ENCODE data around the gene NUDT8.
"Not testable (repeated sequence)": the region's sequence is repeated elsewhere in the genome, so short reads cannot be mapped to it uniquely, and the experiment has no call there.

NUDT8 gene

DNA sequence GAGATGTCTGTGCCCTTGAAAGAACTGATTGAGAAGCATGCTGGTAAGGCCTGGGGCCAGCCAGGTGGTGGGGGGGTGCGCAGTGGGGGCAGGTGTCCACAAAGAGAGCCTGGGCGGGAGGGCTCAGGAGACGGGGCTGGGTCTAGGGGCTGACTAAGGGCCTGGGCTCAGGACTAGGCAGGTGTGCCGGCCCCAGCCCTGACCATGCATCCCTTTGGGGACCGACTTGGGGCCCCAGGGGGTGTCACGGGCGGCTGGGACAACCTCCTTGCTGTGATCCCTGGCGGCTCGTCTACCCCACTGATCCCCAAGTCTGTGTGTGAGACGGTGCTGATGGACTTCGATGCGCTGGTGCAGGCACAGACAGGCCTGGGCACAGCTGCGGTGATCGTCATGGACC, 18.6 kb downstream of the NUDT8 start:
- no peak for DNase-seq

DNA sequence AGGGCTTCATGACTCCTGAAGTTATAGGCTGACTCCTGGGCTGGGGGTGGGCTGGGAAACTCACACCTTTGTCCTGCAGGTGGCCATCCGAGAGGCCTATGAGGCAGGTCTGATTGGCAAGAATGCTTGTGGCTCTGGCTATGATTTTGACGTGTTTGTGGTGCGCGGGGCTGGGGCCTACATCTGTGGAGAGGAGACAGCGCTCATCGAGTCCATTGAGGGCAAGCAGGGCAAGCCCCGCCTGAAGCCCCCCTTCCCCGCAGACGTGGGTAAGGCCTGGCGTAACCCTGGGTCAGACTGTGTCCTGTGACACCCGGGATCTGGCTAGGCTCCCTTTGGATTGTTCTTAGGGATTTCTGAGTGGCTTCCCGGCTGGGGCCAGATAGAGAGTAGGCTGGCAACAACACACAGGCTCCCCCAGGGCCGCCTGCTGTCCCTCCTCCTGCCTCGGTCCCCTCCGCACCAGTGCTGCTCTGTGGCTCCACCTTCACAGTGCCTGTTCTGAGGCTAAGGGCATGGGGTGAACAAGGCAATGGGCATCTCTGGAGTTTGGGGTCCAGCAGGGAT, 19.4 kb downstream of the NUDT8 start:
- no peak for DNase-seq

DNA sequence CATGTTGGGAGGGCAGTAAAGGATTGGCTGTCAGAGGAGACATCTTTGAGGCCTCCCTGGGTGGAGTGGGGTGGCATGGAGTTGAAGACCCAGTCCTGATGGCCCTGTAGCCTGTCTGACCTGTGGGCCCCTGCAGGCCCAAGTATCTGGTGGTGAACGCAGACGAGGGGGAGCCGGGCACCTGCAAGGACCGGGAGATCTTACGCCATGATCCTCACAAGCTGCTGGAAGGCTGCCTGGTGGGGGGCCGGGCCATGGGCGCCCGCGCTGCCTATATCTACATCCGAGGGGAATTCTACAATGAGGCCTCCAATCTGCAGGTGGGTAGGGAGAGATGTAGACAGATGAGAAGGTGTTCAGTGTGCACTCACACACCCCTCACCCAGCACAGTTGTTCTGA, 20.4 kb downstream of the NUDT8 start:
- no peak for DNase-seq

GRCh38 chr11:67608486-67608885, 21.3 kb downstream of the NUDT8 start:
- DNase-seq, result no peak

- DNase-seq, result no peak
Observed at GRCh38 chr11:67607507-67607906, 22.2 kb downstream of the NUDT8 start.

DNA sequence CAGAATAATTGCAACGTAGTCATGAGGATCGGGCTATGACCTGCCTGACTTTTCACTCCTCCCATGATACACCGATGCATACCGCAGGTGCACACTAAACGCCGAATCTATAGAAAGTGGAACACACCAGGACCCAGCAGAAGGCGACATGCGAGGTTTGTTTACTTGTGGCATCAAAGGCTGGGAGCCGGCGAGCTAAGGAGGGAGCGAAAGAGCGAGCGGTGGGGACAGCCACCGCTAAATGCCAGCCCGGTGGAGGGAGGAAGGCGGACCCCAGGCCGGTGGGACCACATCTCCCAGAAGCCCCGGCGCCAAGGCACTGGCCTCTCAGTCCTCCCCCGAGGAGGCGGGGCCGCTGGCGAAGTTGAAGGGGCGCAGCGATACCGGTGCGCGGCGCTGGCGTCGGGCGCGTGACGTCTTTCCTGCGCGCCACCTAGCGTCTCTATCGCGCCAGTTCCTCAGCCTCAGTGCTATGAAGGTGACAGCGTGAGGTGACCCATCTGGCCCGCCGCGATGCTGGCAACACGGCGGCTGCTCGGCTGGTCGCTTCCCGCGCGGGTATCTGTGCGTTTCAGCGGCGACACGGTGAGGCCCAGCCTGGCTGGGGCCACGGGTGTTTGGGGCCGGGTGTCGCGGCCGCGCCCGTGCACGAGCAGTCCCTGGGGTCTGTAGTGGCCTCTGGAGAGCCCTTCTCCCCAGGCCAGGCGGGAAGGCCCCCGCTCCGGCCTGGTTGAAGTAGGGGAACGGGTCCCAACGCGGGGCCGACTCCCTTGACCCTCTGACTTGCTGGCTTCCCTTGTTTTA, 23.0 kb downstream of the NUDT8 start, which contains the start of gene NDUFV1:
Gene NDUFV1 (plus strand): TSS at position 445 of the 804 bp plus-strand sequence. CDS start 69 bp downstream, at position 514.
- DNase-seq, result peak; percentile 96

GRCh38 chr11:67606093-67606491, 23.6 kb downstream of the NUDT8 start:
- DNase-seq, result no peak

DNA sequence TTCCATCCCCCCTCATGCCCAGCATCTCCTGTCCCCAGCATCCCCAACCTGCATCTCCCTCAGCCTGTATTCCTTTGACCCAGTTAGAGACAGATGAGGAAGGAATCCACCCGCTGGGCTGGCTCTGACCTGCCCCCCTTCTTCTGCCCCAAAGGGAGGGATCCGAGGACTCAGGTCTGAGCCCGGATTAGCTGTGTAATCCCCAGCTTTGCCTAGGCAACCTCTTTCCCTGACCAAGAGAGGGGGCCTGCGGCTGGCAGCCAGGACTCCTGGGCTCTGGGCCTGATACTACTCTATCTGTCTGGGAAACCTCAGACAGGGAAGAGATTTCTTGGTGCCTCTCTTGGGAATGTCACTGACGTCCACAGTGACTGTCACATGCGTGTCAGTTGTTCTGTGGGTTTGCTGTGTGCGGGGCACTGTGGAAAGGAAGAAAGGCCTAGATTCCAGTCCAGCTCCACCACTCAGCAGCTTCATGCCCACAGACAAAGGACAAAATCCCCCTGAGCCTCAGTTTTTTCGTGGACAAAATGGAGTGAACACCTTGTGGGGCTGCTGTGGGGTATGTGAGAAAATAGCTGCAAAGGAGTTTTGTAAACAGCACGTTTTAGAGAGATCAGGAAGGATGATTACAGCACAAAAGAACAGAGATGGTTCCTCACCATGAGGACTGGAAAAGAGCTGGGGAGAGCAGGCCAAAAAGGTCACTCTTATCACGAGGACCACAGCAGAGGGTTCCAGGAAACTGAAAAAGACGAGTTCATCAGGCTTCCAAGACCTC, 24.3 kb downstream of the NUDT8 start:
- DNase-seq, result no peak

- DNase-seq, result no peak
Observed at GRCh38 chr11:67604815-67605214, 24.9 kb downstream of the NUDT8 start.

DNA sequence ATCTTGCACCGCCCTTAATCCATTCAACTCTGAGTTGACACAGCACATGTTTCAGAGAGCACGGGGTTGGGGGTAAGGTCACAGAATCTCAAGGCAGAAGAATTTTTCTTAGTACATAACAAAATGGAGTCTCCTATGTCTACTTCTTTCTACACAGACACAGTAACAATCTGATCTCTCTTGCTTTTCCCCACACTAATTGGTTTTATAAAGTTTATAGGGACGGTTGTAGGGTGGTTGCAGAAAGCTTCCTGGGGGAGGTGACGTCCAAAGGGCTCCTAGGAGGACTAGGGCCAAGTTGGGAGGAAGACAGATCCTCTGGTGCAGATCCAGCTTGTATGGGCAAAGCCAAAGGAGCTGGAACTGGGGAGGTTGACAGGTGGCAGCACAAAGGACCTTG, 25.6 kb downstream of the NUDT8 start:
- not testable (repeated sequence) for DNase-seq

DNA sequence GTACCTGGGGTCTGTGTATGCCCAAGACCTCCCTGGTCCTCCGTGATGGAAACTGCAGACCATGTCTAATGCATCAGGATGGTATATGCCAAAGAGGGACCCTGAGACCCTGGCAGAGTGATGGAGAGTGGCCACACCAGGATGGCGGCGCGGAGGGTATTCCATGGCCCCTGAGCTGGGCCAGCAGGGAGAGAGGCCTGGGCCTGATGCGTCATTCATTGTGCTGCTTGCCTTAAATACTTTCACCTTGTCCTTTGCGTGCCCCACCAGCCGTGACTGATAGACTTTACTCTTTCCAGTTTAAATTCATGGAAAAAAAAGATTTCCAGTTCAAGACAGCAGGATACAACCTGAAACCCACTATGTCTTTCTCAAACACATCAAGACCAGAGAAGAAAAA, 28.6 kb downstream of the NUDT8 start:
- no peak for DNase-seq

GRCh38 chr11:67600324-67601029, 29.3 kb downstream of the NUDT8 start:
- no peak for DNase-seq

GRCh38 chr11:67599149-67599548, 30.6 kb downstream of the NUDT8 start:
- DNase-seq, result no peak

DNA sequence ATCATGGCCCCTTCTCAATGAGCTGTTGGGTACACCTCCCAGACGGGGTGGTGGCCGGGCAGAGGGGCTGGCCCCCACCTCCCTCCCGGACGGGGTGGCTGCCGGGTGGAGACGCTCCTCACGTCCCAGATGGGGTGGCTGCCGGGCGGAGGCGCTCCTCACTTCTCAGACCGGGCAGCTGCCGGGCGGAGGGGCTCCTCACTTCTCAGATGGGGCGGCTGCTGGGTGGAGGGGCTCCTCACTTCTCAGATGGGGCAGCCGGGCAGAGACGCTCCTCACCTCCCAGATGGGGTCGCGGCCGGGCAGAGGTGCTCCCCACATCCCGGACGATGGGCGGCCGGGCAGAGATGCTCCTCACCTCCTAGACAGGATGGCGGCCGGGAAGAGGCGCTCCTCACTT, 31.8 kb downstream of the NUDT8 start:
- DNase-seq, result not testable (repeated sequence)

- not testable (repeated sequence) for DNase-seq
Observed at GRCh38 chr11:67597458-67597857, 32.3 kb downstream of the NUDT8 start.

DNA sequence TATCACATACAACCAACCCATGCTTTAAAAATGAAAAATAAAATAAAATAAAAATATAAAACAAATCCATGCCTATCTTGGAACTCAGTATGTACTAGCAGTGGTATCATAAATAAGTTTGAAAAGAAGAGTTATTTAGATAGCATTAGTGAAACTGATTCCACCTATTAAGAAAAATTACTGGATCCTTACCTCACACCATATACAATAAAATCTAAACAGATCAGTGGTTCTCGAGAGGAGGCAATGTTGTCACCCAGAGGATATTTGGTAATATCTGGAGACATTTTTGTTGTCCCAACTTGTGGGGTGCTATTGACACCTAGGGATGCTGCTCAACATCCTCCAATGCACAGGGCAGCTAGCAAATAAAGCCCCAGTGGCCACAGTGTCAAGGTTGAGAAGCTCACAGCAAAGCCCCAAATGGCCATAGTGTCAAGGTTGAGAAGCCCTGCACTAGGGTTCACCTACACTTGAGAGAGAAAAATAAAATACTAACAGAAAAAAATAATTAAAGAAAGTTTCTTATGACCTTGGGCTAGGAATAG, 32.9 kb downstream of the NUDT8 start:
- DNase-seq, result no peak

DNA sequence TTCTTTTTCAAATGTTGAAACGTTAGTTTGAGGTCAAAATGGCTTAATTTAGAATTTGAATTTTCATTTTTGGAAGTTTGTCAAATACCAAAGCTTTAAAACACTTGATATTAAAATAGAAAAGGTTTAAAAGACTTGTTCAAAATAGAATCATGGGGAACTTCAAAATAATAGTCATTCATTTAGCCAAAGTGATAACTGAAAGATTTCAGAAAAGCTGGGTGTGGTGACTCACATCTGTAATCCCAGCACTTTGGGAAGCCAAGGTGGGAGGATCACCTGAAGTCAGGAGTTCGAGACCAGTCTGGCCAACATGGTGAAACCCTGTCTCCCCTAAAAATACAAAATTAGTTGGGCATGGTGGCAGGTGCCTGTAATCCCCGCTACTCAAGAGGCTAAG, 35.3 kb downstream of the NUDT8 start:
- DNase-seq, result no peak

DNA sequence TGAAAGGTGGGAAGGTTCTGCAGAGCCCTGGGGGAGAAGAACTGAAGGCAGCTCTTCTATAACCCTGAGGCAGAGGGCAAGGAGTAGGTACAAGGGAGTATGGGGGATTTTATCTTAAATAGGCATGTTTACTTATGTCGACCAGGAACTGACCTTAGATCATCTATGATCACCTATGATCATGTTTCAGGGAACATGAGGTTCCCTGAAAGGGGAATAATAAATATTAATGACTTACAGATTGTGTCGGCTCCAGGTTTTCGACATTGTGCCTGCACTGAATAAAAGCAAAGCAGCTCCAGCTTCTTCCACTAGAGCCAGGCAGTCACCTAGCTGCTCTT, 36.2 kb downstream of the NUDT8 start:
- no peak for DNase-seq

DNA sequence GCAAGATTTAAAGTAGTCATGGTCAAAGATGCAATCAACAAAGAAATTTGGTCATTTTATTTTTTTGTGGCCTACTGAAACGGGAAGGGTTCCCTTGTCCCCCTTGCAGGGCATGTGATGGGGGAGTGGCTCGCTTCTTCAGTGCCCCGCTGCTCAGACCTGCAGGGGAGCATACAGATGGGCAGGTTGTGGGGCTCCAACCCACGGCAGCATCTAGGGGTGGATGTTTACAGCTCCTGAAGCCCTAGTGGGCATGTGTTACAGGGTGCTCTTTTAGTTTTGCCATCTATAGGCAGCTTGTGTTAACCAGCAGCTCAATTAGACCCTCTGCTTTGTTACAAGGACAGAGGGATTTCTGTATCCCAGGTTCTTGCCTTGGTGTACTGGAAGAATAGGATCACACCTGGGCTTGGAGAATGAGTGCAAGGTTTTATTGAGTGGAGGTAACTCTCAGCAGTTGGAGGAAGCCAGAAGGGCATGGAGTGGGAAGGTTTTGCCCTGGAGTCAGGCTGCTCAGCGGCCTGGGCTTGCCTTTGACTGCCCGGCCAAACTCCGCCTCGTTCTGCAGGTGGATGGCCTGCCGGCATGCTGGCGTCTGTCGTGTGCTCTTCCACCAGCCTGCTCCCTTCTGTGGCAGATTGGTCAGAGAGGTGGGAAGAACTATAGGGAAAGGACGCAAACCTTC, 36.7 kb downstream of the NUDT8 start:
- no peak for DNase-seq

GRCh38 chr11:67588899-67589415, 40.8 kb downstream of the NUDT8 start:
- DNase-seq, result not testable (repeated sequence)

DNA sequence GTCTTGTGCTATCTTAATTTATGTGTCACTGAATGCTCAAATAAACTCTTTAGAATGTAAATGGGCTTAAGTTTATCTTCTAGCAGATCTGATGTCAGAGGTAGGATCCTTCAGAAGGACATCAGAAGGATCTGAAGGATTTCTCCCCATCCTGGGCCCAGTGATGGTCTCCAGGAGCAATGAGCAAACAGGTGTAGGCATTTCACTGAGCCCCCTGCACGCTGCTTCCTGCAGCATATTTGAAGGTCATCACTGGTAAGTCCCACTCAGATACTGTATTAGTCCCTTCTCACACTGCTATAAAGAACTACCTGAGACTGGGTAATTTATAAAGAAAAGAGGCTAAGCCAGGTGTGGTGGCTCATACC, 41.6 kb downstream of the NUDT8 start:
- no peak for DNase-seq

DNA sequence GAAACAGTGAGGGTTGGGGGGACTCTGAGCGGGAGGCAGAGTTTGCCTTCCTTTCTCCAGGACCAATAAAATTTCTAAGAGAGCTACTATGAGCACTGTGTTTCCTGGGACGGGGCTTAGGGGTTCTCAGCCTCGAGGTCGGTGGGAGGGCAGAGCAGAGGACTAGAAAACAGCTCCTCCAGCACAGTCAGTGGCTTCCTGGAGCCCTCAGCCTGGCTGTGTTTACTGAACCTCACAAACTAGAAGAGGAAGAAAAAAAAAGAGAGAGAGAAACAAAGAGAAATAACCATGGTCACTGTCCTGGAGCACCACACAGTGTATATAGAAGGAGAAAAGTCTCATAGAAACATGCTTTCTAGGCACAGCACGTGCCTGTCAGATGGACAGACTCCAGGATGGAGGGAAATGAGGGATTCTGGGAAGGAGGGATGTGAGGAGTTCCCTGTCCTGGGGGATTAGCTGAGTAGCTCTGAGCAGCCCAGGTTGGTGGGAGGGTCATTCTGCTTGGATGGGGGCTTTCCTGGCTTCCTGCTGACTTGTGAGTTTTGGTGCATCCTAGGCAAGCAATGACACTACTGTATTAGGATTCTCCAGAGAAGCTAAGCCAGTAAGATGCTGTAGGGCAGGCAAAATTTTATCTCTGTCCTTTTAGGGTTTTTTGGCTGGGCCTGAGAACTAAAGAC, 43.0 kb downstream of the NUDT8 start:
- DNase-seq, result no peak
